NCI-H2081 treated with DMSO at 0.1 percent for 48 hours (cell line): ENCODE data around the gene KLHL8.
"Not testable (repeated sequence)": the region's sequence is repeated elsewhere in the genome, so short reads cannot be mapped to it uniquely, and the experiment has no call there.

Source experiments
- DNase-seq: peaks from one replicate; lab custom pipeline; 2025; lab: John Stamatoyannopoulos, UW

KLHL8 gene

GRCh38 chr4:87227751-87228151, 7.3 kb upstream of the KLHL8 start:
- no peak for DNase-seq

GRCh38 chr4:87225936-87226335, 5.5 kb upstream of the KLHL8 start:
- DNase-seq: no peak

GRCh38 chr4:87224141-87224923, 3.9 kb upstream of the KLHL8 start:
- no peak for DNase-seq

- no peak for DNase-seq
Observed at GRCh38 chr4:87219632-87220093, 755 bp downstream of the KLHL8 start.

GRCh38 chr4:87217235-87217763, 3.1 kb downstream of the KLHL8 start:
- DNase-seq: not testable (repeated sequence)

- DNase-seq: no peak
Observed at GRCh38 chr4:87216469-87216868, 3.9 kb downstream of the KLHL8 start.

GRCh38 chr4:87213421-87214075, 6.9 kb downstream of the KLHL8 start:
- DNase-seq: no peak

GRCh38 chr4:87211249-87211952, 9.0 kb downstream of the KLHL8 start:
- DNase-seq: no peak

GRCh38 chr4:87209696-87210095, 10.7 kb downstream of the KLHL8 start:
- no peak for DNase-seq

GRCh38 chr4:87209182-87209581, 11.2 kb downstream of the KLHL8 start:
- no peak for DNase-seq

- no peak for DNase-seq
Observed at GRCh38 chr4:87204559-87204958, 15.9 kb downstream of the KLHL8 start.

GRCh38 chr4:87196927-87197326, 23.5 kb downstream of the KLHL8 start:
- no peak for DNase-seq

- DNase-seq: no peak
Observed at GRCh38 chr4:87196146-87196545, 24.3 kb downstream of the KLHL8 start.

GRCh38 chr4:87193958-87194675, 26.3 kb downstream of the KLHL8 start:
- no peak for DNase-seq

GRCh38 chr4:87192145-87192919, 28.1 kb downstream of the KLHL8 start:
- DNase-seq: no peak

- no peak for DNase-seq
Observed at GRCh38 chr4:87188932-87189331, 31.5 kb downstream of the KLHL8 start.

GRCh38 chr4:87188048-87188447, 32.4 kb downstream of the KLHL8 start:
- DNase-seq: no peak

- no peak for DNase-seq
Observed at GRCh38 chr4:87185146-87185870, 35.1 kb downstream of the KLHL8 start.

GRCh38 chr4:87180767-87181166, 39.7 kb downstream of the KLHL8 start:
- no peak for DNase-seq

GRCh38 chr4:87179751-87180150, 40.7 kb downstream of the KLHL8 start:
- no peak for DNase-seq
